GM21447 (cell line): Measurements from ENCODE around the gene PRR5L.

Experiments used
- ATAC-seq: cut with Tn5 transposase; IDR thresholded peaks from one replicate; pipeline ENCODE4 v1.9.1; 2021; ENCODE audit not compliant: unreplicated experiment

Gene PRR5L, protein sequence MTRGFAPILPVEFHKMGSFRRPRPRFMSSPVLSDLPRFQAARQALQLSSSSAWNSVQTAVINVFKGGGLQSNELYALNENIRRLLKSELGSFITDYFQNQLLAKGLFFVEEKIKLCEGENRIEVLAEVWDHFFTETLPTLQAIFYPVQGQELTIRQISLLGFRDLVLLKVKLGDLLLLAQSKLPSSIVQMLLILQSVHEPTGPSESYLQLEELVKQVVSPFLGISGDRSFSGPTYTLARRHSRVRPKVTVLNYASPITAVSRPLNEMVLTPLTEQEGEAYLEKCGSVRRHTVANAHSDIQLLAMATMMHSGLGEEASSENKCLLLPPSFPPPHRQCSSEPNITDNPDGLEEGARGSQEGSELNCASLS

GRCh38 chr11:36295926-36296325 lies at the start of gene PRR5L:
Gene PRR5L, plus strand, starts transcription at chr11:36296288. Its CDS starts 104,834 bp downstream, at chr11:36401122.
- ATAC-seq, result no peak

GRCh38 chr11:36247493-36247892 lies 48.6 kb upstream of the PRR5L start:
- ATAC-seq, result no peak

- no peak for ATAC-seq
These were observed 47.7 kb upstream of the PRR5L start for GRCh38 chr11:36248436-36248835.

DNA sequence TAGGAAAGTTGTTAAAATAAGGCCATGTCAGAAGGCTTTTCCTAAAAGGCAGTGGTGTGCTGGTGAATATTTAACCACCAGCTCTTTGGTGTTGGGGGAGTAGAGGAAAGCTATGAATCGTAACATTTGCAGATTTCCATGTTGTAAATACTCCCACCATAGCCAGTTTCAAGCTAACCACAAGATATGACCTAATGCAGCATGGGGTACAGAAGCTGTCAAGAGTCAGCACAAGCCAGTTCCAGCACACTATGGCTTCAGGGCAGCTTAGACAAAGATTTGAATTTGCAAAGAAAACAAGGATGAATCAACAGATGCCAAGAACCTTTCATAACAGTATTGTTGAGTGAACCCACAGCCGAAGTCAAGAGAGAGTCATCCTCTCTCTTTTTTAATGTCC lies 46.8 kb upstream of the PRR5L start:
- ATAC-seq, result no peak

- no peak for ATAC-seq
These were observed 44.3 kb upstream of the PRR5L start for GRCh38 chr11:36251823-36252222.

DNA sequence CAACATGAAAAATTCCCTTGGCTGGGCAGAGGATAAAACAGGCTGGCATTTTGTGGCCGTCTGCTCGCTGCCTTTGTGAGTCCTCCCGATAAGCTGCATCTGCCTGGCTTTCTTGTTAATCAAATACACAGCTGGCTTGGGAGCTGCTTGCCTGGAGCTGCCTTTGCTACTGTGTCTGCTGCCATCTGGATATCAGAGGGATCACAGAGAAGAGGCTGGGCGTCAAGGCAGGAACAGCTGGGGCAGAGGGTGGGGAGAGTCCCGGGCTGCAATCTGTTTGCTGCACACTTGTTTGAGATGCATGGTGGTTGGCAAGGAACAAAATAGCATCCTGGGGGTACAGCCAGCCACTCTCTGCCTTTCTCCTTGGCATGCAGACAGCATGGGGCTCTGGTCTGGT lies 42.9 kb upstream of the PRR5L start:
- no peak for ATAC-seq

GRCh38 chr11:36254713-36255112 lies 41.4 kb upstream of the PRR5L start:
- ATAC-seq, result no peak

- ATAC-seq, result no peak
These were observed 38.7 kb upstream of the PRR5L start for GRCh38 chr11:36257351-36257750.

DNA sequence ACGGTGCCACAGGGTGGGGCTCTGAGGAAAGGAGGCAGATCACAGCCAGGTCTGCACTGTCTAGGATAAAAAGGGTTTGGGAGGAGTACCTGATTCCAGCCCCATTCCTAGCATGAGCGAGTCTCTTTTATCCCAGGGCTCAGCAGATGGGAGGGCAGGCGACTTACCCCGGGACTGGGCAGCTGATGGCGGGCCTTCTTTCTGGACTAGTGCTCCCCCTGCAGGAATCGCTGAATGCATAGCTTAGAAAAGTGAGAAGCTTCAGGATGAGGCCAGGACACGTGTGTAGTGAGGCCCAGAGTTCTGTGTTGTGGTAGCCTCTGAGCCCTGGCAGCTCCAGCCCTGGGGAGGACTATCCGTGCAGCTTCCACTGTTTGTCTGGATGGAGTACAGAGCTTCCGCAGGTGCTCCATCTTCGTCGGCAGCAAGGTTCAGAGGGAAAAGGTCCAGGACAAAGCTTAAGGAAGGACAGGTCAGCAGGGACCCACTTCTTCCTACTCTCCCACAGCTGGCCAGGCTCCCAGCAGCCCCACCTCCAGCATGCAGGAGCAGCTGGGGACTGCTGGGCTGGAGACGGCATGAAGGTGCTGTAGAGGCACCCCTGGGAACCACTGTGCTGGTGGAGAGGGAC lies 37.2 kb upstream of the PRR5L start:
- no peak for ATAC-seq

- ATAC-seq, result no peak
These were observed 35.0 kb upstream of the PRR5L start for GRCh38 chr11:36261094-36261493.

DNA sequence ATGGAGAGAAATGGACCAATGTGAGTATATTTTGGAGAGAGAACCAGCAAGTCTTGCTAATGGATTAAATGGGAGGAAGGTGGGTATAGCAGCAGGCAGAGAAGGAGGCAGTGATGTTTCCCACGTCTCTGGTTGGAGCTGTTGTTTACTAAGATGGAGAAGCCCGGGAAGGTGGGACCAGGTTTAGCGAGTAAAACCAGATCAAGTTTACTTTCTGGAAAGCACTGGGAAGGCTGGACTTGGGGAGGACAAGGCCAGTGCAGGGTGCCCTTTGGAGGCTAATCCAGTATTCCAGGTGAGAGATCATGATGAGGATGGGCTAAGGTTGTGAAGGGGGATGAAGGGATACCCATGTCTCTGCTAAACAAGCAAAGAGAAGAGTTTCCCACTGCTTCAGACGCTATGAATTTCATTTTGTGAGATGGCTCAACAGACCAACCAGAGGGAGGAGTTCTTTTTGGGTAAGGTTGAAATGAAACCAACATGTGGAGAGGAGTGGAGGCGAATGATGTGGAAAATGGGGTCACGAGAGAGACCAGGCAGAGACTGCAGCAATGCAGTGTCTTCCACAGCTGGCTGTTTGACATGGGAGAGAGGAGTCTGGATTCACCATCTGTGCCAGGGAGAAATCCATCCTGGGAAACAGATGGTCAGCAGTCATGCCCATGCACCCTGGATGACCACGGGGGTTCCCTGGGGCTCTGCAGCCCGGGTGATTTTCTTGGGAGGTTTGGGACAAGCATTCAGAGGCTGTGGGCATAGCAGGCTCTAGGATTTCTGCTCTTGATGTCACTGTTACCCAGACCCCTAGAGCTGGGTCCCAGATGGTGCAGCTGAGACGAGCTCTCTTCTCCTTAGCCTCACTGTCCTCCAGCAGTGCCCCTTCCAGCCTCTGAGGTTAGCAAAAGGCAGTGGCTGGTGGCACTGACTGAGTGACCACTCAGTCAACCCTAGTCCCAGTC lies 31.8 kb upstream of the PRR5L start:
- ATAC-seq, result no peak

GRCh38 chr11:36264973-36265344 lies 31.1 kb upstream of the PRR5L start:
- no peak for ATAC-seq

GRCh38 chr11:36265793-36266628 lies 30.1 kb upstream of the PRR5L start:
- peak; percentile 68 for ATAC-seq

DNA sequence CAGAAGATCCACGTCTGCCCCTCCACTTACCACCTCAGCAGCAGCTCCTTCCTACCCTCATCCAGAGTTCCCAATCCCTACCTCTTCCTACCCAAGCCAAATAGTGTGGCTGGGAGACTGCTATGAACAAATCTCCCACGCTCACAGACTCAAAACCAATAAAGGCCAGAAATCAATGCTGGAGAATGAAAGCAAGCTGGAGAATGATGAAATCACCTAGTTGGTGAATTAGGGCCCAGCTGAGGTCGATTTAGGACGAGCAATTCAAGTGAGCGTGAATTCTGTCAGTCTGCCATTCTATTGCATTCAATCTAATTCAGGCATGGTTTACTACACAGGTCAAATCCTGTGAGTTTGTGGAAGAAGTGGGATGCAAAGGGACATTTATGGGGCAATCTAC lies 29.3 kb upstream of the PRR5L start:
- ATAC-seq, result no peak

GRCh38 chr11:36268337-36268985 lies 27.6 kb upstream of the PRR5L start:
- no peak for ATAC-seq

- ATAC-seq, result no peak
These were observed 25.4 kb upstream of the PRR5L start for GRCh38 chr11:36270701-36271100.

DNA sequence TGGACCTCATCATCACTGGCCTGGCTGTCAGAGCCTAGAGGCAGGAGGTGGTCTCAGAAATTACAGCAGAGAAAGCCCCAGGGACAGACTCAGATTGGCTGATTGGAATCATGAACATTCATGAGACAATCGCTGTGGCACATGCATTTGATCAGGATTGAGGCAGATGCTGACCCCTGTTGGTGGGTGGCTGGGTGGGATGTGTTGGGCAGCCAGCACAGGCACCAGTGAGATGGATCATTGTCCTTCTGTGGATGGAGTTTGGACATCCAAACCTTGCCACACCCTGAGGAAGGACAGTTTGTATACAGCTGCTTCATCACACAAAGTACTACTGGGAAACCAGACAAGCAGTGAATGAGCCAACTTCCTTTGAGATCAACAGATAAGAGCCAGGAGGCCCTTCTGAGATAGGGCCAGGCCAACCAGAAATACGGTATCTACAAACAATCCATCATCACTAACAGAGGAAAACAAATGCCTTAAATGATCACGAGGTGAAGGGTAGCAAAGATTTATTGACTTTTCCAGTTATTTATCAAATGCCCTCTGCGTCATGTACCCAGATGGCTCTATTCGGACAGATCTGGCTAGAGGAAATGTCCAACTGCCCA lies 24.2 kb upstream of the PRR5L start:
- ATAC-seq, result no peak

DNA sequence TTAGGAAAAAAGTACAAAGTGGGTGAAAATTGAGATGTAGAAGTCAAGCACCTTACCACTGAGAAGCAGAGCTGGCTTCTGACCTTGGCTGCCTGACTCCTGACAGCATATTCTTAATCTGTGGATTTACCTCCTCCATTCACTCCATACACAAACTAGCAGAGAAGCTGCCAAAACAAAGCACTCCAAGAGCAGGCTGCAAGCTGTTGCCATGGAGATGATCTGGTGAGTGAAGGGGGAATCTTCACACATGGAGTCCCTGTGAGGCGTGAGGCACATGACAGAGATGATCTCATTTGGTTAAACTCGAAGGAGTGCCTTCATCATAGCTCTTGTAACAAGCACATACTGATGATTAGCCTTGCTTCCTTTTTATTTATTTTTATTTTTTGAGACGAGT lies 23.0 kb upstream of the PRR5L start:
- no peak for ATAC-seq

GRCh38 chr11:36274414-36274813 lies 21.7 kb upstream of the PRR5L start:
- no peak for ATAC-seq
